ENCODE results near the gene NDUFB4.

Gene NDUFB4

DNA sequence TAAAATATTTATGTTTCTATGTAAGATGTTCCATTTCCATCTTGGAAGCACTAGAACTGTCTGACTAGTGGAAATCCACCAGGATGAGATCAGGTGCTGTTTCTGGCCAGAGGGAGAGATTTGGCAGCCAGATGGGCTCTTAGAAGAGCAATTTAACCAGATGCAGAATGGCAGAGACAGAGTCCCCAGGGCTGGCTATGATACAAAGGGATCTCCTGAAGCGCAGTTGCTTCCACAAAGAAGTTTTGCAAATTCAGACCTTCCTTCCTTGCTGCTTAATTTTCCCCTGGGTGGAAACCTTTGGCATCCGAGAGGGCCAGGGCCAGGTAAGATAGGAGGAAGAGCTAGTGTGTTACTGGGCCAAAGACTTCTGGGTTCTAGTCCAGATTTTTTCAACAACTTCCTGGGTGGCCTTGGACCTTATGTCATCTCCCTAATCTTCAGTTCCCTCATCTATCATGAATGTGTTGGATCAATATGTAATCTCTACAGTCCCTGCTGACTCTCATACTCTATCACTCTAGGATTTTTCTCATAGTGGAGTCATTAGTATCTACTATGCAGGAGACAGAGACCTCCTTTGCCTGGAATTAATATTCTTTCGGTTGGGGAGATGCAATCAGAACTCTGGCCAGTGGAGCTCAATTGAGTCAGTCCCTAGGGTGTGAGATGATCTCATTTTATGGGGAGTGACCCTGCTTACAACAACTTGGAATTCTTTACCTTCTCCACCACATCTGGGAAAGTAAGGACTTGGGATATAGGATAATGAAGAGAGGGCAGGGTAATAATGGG is 41.1 kb upstream of the NDUFB4 start:
- H3K36me3 ChIP-seq (replicated peaks; ENCODE audit: insufficient read depth, low read length) = no peaks in the 10 kb centered on the region
- H3K27me3 ChIP-seq (replicated peaks; ENCODE audit: insufficient read depth, low read length) = no peaks in the 10 kb centered on the region
- no peaks in the 10 kb centered on the region for H3K79me2 ChIP-seq (ENCODE audit: low read length)
- H3K9ac ChIP-seq (ENCODE audit: low read length) = no peak overlapping the region
- no peaks in the 10 kb centered on the region for H3K9me2 ChIP-seq (replicated peaks; ENCODE audit: insufficient read depth, low read length)
- no peak for TF ChIP-seq EZH2phosphoT487 (IDR thresholded peaks at IDR 0.05; ENCODE audit: low read length)
- TF ChIP-seq EZH2 (optimal IDR thresholded peaks at IDR 0.05; ENCODE audit: low read depth, low read length) = no peak
- no peak for TF ChIP-seq CTCF (IDR thresholded peaks at IDR 0.05; ENCODE audit: low read length)
- H4K20me1 ChIP-seq (ENCODE audit: insufficient read depth, low read length) = no peaks in the 10 kb centered on the region
- no peaks in the 10 kb centered on the region; the same call in 1 of the 2 replicates for H3K4me1 ChIP-seq (ENCODE audit: low read length)
- H3K27ac ChIP-seq (ENCODE audit: low read length) = no peak overlapping the region
- no peak overlapping the region for H3K4me3 ChIP-seq (ENCODE audit: low read length)
- no peaks in the 10 kb centered on the region for H3K9me3 ChIP-seq (replicated peaks; ENCODE audit: insufficient read depth, low read length)
- no peak overlapping the region for H3K4me2 ChIP-seq (ENCODE audit: low read depth, low read length)
- no peak for DNase-seq
- H3F3A ChIP-seq (ENCODE audit: insufficient read depth, low read length) = 0 out of 2 replicates have a peak, but pooled peaks cover 3% of the 10 kb centered on the region
- H2AFZ ChIP-seq (ENCODE audit: low read length) = no peak overlapping the region

DNA sequence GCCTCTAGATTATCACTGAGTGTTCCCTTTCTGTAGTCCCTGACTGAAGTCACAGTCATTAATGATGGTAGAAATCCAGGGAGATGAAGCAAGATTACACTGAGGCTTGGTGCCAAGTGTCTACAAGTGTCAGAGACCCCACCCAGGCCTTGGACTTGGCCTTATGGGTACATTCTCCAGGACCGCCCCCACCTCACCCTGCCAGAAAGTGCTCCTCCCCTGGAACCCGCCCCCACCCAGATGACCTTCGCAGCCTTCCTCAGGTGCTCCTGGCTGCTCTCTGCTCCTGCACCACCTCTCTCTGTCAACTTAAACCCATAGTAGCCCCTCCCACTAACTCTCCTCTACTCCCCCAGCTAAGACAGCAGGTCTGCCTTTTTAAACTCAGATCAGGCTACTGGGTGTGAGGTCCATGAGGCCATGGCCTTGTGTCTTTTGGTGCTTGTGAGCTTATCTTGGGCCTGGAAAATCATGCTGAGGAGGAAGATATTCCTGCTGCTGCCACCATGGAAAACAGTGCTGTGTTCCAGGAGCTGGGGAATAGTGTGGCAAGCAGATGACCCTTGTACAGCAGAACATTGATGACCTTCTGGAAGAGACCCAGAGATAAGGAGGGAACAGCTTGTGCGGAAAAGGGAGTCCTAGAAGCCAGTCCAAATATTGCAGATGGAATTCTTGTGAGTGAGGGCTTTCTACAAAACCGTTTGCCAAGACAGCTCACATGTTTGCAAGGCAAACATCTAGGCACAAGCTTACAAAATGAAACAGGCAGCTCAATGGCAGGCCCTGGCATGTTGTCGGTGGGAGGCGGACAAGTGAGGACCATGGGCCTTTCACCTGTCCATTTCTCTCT is 40.3 kb upstream of the NDUFB4 start:
- no peaks in the 10 kb centered on the region for H3K36me3 ChIP-seq (replicated peaks; ENCODE audit: insufficient read depth, low read length)
- no peaks in the 10 kb centered on the region for H3K79me2 ChIP-seq (ENCODE audit: low read length)
- no peaks in the 10 kb centered on the region for H3K9me2 ChIP-seq (replicated peaks; ENCODE audit: insufficient read depth, low read length)
- H3K4me3 ChIP-seq (ENCODE audit: low read length) = no peak overlapping the region
- no peak overlapping the region for H2AFZ ChIP-seq (ENCODE audit: low read length)
- no peak overlapping the region for H3K27ac ChIP-seq (ENCODE audit: low read length)
- H4K20me1 ChIP-seq (ENCODE audit: insufficient read depth, low read length) = no peaks in the 10 kb centered on the region
- H3K9me3 ChIP-seq (replicated peaks; ENCODE audit: insufficient read depth, low read length) = no peaks in the 10 kb centered on the region
- H3K4me1 ChIP-seq (ENCODE audit: low read length) = no peaks in the 10 kb centered on the region; the same call in 1 of the 2 replicates
- no peak overlapping the region for H3K4me2 ChIP-seq (ENCODE audit: low read depth, low read length)
- TF ChIP-seq EZH2 (optimal IDR thresholded peaks at IDR 0.05; ENCODE audit: low read depth, low read length) (no peak), EZH2phosphoT487 (IDR thresholded peaks at IDR 0.05; ENCODE audit: low read length) (no peak), CTCF (IDR thresholded peaks at IDR 0.05; ENCODE audit: low read length) (no peak)
- DNase-seq = no peak
- no peaks in the 10 kb centered on the region for H3K27me3 ChIP-seq (replicated peaks; ENCODE audit: insufficient read depth, low read length)
- no peak overlapping the region for H3K9ac ChIP-seq (ENCODE audit: low read length)
- H3F3A ChIP-seq (ENCODE audit: insufficient read depth, low read length) = 0 out of 2 replicates have a peak, but pooled peaks cover 3% of the 10 kb centered on the region

DNA sequence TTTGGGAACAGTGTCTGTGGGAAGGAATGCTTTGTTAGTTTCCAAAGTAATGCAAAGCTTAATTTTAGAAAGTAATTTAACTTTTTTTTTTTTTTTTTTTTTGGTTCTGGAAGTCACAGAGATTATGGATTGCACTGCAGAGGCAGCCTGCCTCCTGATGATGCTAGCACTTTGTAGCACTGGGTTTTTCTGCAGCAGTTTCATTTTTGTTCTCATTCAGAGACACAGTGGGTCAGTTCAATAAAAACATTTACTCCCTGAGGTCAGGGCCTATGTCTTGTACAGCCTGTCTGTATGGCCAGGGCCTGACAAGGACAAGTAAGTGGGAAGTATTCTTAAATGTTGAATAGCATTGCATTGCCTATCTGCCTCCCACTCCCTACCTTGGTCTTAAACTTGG is 39.0 kb upstream of the NDUFB4 start:
- Histone ChIP-seq H3K9ac (ENCODE audit: low read length) (no peak overlapping the region), H3F3A (ENCODE audit: insufficient read depth, low read length) (0 out of 2 replicates have a peak, but pooled peaks cover 3% of the 10 kb centered on the region), H2AFZ (ENCODE audit: low read length) (no peak overlapping the region), H3K27me3 (replicated peaks; ENCODE audit: insufficient read depth, low read length) (no peaks in the 10 kb centered on the region), H4K20me1 (ENCODE audit: insufficient read depth, low read length) (no peaks in the 10 kb centered on the region), H3K36me3 (replicated peaks; ENCODE audit: insufficient read depth, low read length) (no peaks in the 10 kb centered on the region), H3K27ac (ENCODE audit: low read length) (no peak overlapping the region), H3K4me2 (ENCODE audit: low read depth, low read length) (no peak overlapping the region), H3K79me2 (ENCODE audit: low read length) (no peaks in the 10 kb centered on the region), H3K4me1 (ENCODE audit: low read length) (no peaks in the 10 kb centered on the region; the same call in 1 of the 2 replicates), H3K9me3 (replicated peaks; ENCODE audit: insufficient read depth, low read length) (no peaks in the 10 kb centered on the region), H3K4me3 (ENCODE audit: low read length) (no peak overlapping the region), H3K9me2 (replicated peaks; ENCODE audit: insufficient read depth, low read length) (no peaks in the 10 kb centered on the region)
- DNase-seq = no peak
- TF ChIP-seq EZH2phosphoT487 (IDR thresholded peaks at IDR 0.05; ENCODE audit: low read length) (no peak), EZH2 (optimal IDR thresholded peaks at IDR 0.05; ENCODE audit: low read depth, low read length) (no peak), CTCF (IDR thresholded peaks at IDR 0.05; ENCODE audit: low read length) (no peak)
